GM19099 (cell line): ENCODE results near the gene SKP2.

ENCODE experiments used
- POLR2A ChIP-seq: IDR thresholded peaks from 3 replicates; pipeline ENCODE4 v1.6.1; 2011; ENCODE audit warnings: low read depth; ENCODE audit not compliant: insufficient read length; ENCODE audit errors: extremely low read depth

SKP2 gene

DNA sequence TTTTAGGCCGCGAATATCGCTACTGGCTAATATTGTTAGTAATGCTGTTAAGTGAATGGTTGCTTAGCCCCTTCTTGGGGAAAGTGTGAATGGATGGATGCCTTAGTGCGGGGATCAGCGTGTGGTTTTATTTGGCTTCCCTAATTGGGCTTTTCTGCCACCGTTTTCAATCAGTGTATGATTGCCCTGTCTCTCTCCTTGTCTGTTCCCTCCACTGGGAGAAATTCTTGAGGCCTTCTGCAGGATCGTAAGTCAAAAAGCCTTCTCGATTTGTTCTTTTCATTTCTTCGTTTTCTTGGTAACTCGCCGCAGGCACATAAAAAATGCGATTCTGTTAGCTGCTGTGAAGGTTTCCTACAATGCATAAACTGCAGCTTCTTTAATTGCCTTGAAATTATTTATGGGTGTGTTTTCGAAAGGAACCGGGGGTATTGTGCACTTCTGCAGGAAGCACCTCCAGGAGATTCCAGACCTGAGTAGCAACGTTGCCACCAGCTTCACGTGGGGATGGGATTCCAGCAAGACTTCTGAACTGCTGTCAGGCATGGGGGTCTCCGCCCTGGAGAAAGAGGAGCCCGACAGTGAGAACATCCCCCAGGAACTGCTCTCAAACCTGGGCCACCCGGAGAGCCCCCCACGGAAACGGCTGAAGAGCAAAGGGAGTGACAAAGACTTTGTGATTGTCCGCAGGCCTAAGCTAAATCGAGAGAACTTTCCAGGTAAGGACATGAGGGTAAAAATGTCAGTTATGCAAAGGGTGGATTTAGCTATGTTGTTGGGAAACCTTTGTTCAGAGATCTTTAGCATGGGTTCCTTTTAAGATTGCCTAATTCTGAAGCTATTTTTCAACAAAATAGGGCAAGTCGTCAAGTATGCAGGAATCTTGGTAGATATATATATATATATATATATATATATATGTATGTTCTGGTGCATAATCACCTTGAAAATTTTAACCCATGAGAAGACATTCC, 700 bp downstream of the SKP2 start:
- no peak for TF ChIP-seq POLR2A

DNA sequence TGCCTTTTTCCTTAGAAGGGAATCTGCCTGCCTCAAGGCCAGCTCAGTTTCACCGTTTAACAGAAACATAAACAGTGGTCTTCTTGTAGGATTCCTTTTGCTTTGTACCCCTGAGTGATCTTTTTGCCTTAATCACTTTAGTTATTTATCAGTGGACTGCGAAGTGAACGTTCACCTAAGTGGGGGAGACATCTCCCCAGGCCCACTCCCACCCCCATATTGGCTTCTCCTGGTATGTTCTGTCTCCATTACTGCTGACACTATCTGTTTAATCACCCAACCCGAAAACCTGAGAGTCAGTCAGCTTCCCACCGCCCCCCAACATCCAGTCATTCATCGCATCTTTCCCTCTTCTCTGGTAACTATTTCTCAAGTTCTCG, 1.4 kb downstream of the SKP2 start:
- TF ChIP-seq POLR2A, result no peak

DNA sequence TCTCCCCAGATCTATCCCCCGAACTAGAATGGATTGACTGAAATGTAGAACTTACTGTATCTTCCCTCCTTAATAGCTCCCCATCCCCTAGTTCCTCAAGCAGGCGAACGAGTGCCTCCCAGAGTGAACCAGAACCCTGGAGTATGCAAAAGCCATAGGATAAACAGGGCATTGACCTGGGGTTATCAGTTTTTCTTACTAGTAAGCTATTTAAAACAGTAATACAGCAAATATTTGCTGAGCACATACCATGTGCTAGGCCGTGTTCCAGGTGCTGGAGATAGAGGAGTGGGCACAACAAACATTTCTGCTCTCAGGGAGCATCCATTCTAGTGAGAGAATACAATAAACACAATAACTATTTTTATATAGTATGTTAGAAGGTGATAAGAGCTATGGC, 1.8 kb downstream of the SKP2 start:
- no peak for TF ChIP-seq POLR2A

DNA sequence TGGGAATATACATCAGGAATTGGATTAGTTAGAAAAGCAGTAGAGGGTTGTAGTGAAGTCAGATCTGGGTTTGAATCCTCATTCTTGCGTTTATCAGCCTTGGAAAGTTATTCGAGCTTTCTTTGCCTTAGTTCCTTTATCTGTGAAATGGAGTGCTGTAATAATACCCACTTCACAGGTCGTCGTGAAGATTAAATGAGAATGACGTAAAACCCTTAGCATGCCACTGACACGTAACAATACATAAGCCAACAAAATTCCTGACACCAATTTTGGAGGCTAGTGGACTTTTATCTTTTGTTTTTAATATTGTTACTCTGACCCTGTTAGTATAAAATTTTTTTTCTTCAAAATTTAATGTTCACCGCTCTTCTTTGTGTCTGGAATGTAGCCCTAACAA, 3.4 kb downstream of the SKP2 start:
- TF ChIP-seq POLR2A, result no peak

DNA sequence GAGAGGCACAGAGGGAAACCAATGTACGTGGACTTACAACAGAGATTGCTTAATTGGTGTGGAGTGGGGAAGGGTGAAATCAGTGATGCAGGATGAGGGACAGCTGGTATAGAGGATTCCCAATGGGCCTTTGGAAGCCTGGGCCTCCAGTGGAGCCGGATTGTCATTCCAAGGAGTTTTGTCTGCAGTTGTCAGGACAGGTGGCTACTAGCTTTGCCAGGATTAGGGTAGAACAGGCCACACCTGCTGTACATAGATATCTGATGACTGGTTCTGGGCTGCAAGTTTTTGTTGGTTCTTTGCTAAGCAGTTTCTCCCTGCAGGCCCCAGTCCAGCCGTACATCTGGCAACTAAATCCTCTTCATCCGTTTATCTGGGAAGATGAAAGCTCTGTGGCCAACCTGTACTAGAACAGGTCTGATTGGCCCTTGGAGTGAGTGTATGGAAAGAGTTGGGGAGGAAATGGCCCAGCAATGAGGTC, 4.2 kb downstream of the SKP2 start:
- no peak for TF ChIP-seq POLR2A

DNA sequence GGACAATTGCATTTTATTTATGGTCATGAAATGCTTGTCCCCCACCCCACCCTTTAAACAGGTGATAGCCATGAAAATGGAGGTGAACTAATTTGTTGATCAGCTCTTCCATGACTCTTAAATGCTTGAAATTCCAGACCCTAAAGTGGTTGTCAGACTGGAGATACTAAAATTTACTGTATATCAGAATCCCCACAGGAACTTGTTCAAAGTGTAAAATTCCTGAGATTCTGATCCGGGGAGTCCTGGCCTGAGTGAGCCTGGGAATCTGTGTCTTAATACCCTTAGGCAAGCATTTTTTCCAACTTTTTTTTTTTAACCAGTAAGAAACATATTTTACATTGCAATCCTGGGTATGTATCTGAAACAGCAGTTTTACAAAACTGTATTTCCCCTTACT, 4.7 kb downstream of the SKP2 start:
- TF ChIP-seq POLR2A, result no peak

DNA sequence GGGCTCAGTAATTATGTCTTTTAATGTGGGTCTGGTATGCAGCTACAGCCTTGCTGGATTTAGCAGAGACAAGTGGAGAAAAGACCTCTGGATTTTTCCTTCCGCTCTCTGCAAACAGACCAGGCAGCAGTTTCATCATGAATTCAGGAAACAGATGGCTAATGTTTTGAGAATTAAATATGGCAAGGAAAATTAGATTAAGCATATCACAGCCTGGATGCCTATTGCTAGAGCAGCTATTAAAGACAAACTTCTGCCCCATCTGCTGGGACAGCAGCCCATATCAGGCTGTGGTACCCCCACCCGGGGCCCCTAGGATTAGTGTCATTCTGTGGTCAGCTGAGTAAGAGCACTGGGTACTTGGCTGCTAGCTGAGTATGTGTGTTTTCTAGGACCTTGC, 6.2 kb downstream of the SKP2 start:
- no peak for TF ChIP-seq POLR2A

DNA sequence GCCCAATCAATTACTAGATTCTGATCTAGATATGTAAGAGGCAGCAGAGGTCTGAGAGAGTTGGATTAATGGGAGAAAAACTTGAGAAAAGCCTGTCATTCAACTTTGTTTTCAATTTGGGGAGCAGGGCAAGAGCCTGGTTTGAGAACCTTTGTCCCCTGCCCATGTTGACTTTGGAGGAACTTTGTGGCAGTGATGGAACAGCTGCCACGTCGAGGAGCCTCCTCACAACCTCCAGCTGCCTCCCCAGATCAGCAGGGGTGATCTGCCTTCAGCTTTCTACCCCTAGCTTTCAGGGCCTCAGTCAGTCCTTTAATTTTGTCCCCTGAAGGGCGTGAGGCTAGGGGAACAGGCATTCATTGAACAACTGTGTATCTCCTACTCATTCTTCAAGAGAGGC, 8.7 kb downstream of the SKP2 start:
- TF ChIP-seq POLR2A, result no peak

DNA sequence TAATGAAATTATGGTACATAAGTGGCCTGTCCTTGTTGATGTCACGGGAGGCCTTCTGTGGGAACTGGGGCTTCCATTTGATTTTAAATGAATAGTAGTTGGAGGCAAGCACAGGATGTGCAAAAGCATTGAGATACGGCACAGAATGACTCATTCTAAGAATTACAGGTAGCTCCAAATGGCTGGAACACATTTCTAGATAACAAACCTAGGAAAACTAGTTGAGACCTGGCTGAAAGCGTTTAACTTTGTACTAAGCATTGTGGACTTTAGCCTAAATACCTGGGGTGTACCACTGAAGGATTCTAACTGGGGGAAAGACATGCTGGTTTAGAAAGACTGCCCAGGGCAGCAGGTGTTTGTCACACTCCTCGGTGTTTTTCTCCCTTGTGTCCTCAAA, 9.4 kb downstream of the SKP2 start:
- no peak for TF ChIP-seq POLR2A

DNA sequence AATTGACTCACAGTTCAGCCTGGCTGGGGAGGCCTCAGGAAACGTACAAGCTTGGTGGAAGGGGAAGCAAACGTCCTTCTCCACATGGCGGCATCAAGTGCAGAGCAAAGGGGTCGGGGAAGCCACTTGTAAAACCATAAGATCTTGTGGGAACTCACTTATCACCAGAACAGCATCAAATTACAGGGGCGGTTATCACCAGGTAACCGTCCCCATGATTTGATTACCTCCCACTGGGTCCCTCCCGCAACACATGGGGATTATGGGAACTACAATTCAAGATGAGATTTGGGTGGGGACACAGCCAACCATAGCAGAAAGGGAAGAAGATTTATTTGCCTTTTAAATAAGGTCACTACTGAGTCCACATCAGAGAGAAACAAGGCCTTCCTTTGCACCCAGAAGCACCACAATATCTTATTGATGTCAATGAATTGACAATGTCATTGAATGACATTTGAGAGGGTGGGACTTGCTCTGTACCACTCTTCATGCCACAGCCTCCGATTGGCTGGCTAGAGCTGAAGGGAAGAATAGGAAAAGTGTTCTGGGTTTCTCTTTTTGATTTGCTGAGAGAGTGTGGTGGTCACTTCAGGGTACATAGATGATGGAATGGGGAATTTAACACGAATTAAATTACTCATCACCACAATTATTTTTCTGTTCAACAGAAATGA, 11.0 kb downstream of the SKP2 start:
- no peak for TF ChIP-seq POLR2A

DNA sequence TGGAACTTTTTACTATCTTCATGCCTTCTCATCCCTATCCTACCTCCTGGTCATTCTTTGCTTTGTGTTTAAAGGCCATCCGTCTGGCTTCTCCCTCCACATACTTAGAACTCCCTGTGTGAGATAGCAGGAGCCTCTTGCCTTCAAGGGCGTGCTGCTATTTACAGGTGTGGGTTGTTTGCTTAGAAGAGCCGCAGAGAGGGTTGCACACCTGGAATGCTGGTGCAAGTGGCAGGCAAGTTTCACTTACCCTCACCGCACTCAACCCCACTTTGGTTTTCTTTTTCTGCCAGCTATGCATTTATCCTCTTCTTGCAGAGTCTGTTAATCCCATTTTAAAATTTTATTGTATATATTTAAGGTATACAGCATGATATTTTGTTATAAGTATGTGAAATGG, 12.6 kb downstream of the SKP2 start:
- TF ChIP-seq POLR2A, result no peak

DNA sequence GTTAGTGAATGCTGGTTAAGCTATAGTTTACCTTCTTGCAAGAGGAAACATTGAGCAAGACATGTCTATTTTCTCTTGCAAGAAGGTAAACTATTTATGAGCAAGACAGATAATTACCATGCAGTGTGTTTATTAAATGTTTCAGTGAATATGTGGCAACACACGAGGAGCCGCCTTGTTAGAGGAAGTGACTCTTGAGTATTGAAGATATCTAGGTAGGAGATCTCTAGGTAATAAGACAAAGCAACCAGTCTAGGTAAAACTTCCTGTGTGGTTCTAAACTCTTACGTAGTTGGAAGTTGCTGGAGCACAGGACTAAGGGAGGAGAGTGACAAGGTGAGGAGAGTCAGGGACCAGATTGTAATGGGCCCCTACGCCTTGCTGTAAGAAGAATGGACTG, 16.8 kb downstream of the SKP2 start:
- no peak for TF ChIP-seq POLR2A

DNA sequence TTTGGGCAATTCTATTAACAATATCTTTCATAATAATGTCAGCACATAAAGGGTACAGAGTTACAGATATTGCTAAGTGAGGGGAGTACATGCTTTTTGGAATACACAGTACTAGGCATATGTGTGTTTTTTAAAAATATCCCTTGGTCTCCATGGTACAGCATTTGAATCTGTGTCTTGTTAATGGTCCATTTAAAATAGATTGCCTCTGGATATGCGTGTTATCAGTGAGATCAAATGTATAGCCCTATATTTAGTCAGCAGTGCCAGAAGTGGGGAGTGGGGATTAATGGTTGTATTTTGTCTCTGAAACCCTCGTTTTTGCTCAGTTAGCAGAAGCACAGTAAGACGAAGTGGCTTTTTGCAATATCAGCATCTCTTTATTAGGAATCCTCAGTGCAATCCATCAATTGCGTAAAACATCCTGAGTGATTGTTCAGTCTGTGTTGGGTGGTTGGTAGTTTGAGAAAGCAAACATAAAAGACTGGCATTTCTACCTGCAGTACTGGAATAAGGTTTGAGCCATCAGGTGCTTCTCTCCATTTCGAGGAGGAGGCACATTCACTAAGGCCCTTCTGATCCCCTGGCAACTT, 19.0 kb downstream of the SKP2 start:
- TF ChIP-seq POLR2A, result no peak

DNA sequence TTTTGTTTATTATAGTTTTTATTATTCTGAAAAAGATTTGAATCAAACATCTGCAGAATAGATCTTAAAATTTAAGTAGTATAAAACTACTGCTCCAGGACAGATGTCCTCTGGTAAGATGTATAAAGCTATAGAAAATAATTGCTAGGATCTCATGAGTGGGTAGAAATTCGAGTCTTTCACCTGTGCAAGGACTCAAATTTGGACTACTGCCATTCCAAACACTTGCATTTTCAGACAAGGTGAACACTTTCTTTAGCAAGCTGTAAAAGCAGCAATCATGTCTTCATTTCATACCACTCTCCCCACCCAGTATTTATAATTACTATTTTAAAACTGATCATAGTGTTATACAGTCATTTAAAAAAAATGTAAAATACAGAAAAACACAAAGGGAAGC, 20.7 kb downstream of the SKP2 start:
- TF ChIP-seq POLR2A, result no peak

DNA sequence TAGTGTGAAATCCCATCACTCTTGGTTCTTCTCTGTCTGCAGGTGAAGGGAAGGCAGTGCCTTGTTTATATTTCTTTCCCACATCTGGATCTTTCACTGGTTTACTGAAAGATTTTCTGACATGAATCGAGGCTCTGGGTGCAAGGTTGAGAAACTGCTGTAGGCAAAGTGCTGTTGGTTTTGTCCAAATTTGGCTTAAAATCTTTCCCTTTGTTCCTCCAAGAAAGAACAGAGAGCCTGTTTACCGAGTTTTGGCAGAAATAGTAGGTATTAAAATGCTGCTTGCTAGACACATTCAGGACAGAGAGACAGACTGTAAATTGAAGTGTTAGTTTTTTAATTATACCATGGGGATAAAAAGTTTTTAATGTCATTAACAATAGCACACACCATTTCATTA, 21.5 kb downstream of the SKP2 start:
- no peak for TF ChIP-seq POLR2A

DNA sequence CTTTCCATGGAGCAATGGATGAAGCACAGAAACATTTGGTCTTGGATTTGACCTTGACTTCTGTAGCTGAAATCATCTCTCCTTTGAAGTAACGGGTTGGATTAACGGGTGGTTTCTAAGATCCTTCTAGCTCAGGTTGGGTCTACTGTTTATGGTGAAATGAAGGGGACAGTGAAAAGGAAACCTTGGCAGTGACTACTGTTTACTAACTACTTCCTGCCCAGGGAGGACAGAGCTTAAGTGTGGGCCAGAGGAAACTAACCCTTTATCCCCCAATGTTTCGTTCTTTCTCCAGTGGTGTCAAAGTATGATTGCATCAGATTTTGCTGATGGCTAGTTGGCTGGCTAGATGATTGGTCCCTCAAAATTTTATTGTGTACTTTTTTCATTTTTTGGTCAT, 22.2 kb downstream of the SKP2 start:
- TF ChIP-seq POLR2A, result no peak

DNA sequence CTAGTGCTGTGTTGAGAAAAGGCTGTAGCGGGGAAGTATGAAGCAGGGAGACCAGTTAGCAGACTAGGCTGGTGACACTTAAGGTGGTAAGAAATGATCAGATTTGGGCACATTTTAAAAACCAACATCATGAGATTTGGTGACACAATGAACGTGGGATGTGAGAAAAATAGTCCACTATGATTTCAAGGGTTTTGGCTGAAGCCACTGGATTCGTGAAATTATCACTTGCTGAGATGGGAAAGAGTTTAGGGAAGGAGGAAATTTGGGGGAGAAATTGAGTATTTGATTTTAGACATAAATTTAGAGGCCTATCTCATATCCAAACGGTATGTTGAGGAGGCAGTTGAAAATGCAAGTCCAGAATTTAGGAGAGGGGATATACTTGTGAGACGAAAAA, 23.1 kb downstream of the SKP2 start:
- TF ChIP-seq POLR2A, result no peak

DNA sequence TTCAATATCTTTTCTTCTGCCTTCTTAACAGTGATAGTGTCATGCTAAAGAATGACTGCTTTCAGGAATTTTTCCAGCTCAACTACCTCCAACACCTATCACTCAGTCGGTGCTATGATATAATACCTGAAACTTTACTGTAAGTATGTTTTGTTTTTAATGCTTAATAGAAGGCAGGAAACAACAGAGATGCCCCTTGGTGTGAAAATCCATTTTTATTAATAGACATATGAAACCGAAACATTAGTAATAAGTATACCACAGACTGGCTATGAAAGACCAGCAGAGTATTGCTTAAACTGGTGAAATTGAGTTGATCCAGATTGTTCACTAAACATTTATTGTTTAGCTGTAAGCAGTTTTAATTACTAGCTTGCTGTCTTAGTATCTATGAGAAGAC, 25.2 kb downstream of the SKP2 start:
- TF ChIP-seq POLR2A, result no peak
